ENCODE data around the gene SYNJ1. TPM values are rescaled to one million over a fixed set of nuclear protein-coding genes. Genes with fewer than 3 reads are reported as not detected.
"Not testable (repeated sequence)": the region's sequence is repeated elsewhere in the genome, so short reads cannot be mapped to it uniquely, and the experiment has no call there.

The SYNJ1 gene
- total and polyA plus RNA-seq, 2 of the 4 experiments (the other 2 are of a cell fraction) = 3.6 to 4.6 TPM

- DNase-seq; H3K9me1 ChIP-seq (ENCODE audit: insufficient read depth, low read length); H2AK5ac ChIP-seq (ENCODE audit: low read depth, low read length); H3K4me1 ChIP-seq (ENCODE audit: control insufficient read depth, insufficient read depth, low read length); H4K5ac ChIP-seq (ENCODE audit: low read depth, low read length); intact Hi-C loops (cut with micrococcal nuclease); H3K79me1 ChIP-seq (ENCODE audit: low read depth in 1 of 2, low read length in 2 of 2); H3K27me3 ChIP-seq (ENCODE audit: control insufficient read depth, insufficient read depth, low read length); BruUV-seq (replicated peaks); CTCF ChIA-PET; H4K8ac ChIP-seq (ENCODE audit: low read depth in 2 of 2, low read length in 2 of 2); H3K4me2 ChIP-seq (ENCODE audit: low read depth, low read length); H2BK5ac ChIP-seq (ENCODE audit: low read depth, low read length, poor library complexity, severe bottlenecking); H4K91ac ChIP-seq (ENCODE audit: insufficient read depth, low read depth, low read length); H3K4ac ChIP-seq (ENCODE audit: low read depth, low read length); H2AK9ac ChIP-seq (replicated peaks; ENCODE audit: low read depth, low read length, poor library complexity); H3K56ac ChIP-seq (ENCODE audit: extremely low read depth, insufficient read depth, low read length); H3K27ac ChIP-seq (ENCODE audit: insufficient read depth, low read length); H3K9me3 ChIP-seq (ENCODE audit: control insufficient read depth, insufficient read depth, low read length); H3K23ac ChIP-seq (ENCODE audit: low read depth, low read length); ATAC-seq (ENCODE audit: low read depth); H2AFZ ChIP-seq (replicated peaks; ENCODE audit: low read length, poor library complexity); POLR2A ChIA-PET (ENCODE audit: unreplicated experiment); H3K9ac ChIP-seq (ENCODE audit: low read depth, low read length); H4K20me1 ChIP-seq (ENCODE audit: insufficient read depth, low read length); H2BK120ac ChIP-seq (ENCODE audit: low read depth, low read length); H2BK20ac ChIP-seq (ENCODE audit: low read depth, low read length); dilution Hi-C loops (cut with HindIII; ENCODE audit: low sequenced_read_pairs, unreplicated experiment); in situ Hi-C loops (cut with MboI; ENCODE audit: low sequenced_read_pairs); H3K4me3 ChIP-seq (ENCODE audit: insufficient read depth, low read depth, low read length); H2BK15ac ChIP-seq (ENCODE audit: low read depth, low read length); H3K18ac ChIP-seq (ENCODE audit: low read depth, low read length); H3K14ac ChIP-seq (replicated peaks; ENCODE audit: low read depth, low read length): not testable (repeated sequence)
- peaks cover 15% of the 10 kb centered on the region for H3K36me3 ChIP-seq (ENCODE audit: control insufficient read depth, insufficient read depth, low read length)
- 40% methylated on average over 1 of the region's 10 CpGs; no CpG with 5 or more reads in 1 of the 2 experiments for WGBS, 2 experiments (ENCODE audit: extremely low coverage in 2 of 2, insufficient read length in 1 of 2)
Observed at GRCh38 chr21:32661981-32662380, 65.8 kb downstream of the SYNJ1 start.

GRCh38 chr21:32661026-32661782 is 66.6 kb downstream of the SYNJ1 start:
- POLR2A ChIA-PET (ENCODE audit: unreplicated experiment); in situ Hi-C loops (cut with MboI; ENCODE audit: low sequenced_read_pairs); H2BK120ac ChIP-seq (ENCODE audit: low read depth, low read length); H3K4me3 ChIP-seq (ENCODE audit: insufficient read depth, low read depth, low read length); H3K4me1 ChIP-seq (ENCODE audit: control insufficient read depth, insufficient read depth, low read length); H2AK9ac ChIP-seq (replicated peaks; ENCODE audit: low read depth, low read length, poor library complexity); H3K9me1 ChIP-seq (ENCODE audit: insufficient read depth, low read length); H3K79me1 ChIP-seq (ENCODE audit: low read depth in 1 of 2, low read length in 2 of 2); H3K9ac ChIP-seq (ENCODE audit: low read depth, low read length); H3K23ac ChIP-seq (ENCODE audit: low read depth, low read length); H4K20me1 ChIP-seq (ENCODE audit: insufficient read depth, low read length); H3K18ac ChIP-seq (ENCODE audit: low read depth, low read length); CTCF ChIA-PET; H2BK5ac ChIP-seq (ENCODE audit: low read depth, low read length, poor library complexity, severe bottlenecking); H3K56ac ChIP-seq (ENCODE audit: extremely low read depth, insufficient read depth, low read length); H3K14ac ChIP-seq (replicated peaks; ENCODE audit: low read depth, low read length); H3K9me3 ChIP-seq (ENCODE audit: control insufficient read depth, insufficient read depth, low read length); H4K5ac ChIP-seq (ENCODE audit: low read depth, low read length); H2BK15ac ChIP-seq (ENCODE audit: low read depth, low read length); H4K91ac ChIP-seq (ENCODE audit: insufficient read depth, low read depth, low read length); H3K27me3 ChIP-seq (ENCODE audit: control insufficient read depth, insufficient read depth, low read length); H4K8ac ChIP-seq (ENCODE audit: low read depth in 2 of 2, low read length in 2 of 2); ATAC-seq (ENCODE audit: low read depth); H2AFZ ChIP-seq (replicated peaks; ENCODE audit: low read length, poor library complexity); H2AK5ac ChIP-seq (ENCODE audit: low read depth, low read length); BruUV-seq (replicated peaks); H3K4me2 ChIP-seq (ENCODE audit: low read depth, low read length); H2BK20ac ChIP-seq (ENCODE audit: low read depth, low read length); H3K27ac ChIP-seq (ENCODE audit: insufficient read depth, low read length); DNase-seq; H3K4ac ChIP-seq (ENCODE audit: low read depth, low read length); dilution Hi-C loops (cut with HindIII; ENCODE audit: low sequenced_read_pairs, unreplicated experiment); intact Hi-C loops (cut with micrococcal nuclease): not testable (repeated sequence)
- WGBS, 2 experiments (ENCODE audit: extremely low coverage in 2 of 2, insufficient read length in 1 of 2) = 93% methylated on average over 7 of the region's 13 CpGs; no CpG with 5 or more reads in 1 of the 2 experiments
- peaks cover 14% of the 10 kb centered on the region for H3K36me3 ChIP-seq (ENCODE audit: control insufficient read depth, insufficient read depth, low read length)
